Panc1 (cell line): ENCODE data around the gene MYH7. TPM values are rescaled to one million over a fixed set of nuclear protein-coding genes. Genes with fewer than 3 reads are reported as not detected.

ENCODE experiments used
- ATAC-seq: fragments of 200-7000 bp; cut with Tn5 transposase; 2 replicates; pipeline ENCODE4 v1.9.1; 2020; ENCODE audit warnings: mild to moderate bottlenecking, moderate library complexity
- BruUV-seq: library from RNA; stranded (reverse); fragments of 400-500 nt; replicated peaks from 2 replicates; lab custom pipeline; 2021; lab: Mats Ljungman, UMichigan
- CTCF ChIA-PET: fragments of 300-600 bp; sonication (Branson Sonifier 250); formaldehyde crosslinking; loops from one replicate; lab custom pipeline; 2022; ENCODE audit warnings: antibody characterized with exemption; lab: Charles Lee
- POLR2A ChIA-PET: fragments of 300-600 bp; sonication (Branson Sonifier 250); formaldehyde crosslinking; loops from one replicate; lab custom pipeline; 2022; ENCODE audit warnings: antibody characterized with exemption; lab: Charles Lee
- DNase-seq: peaks from one replicate; pipeline ENCODE4 v3.0.0-alpha.2; 2010; ENCODE audit warnings: low read depth, low spot score
- H3K27ac ChIP-seq: 2 replicates; pipeline ENCODE4 v1.5.1; 2011; ENCODE audit warnings: mild to moderate bottlenecking, low read length, inconsistent platforms
- H3K27me3 ChIP-seq: fragments of 200-500 bp; sonication (Bioruptor generic); 2 replicates; pipeline ENCODE4 v1.6.0; 2014; ENCODE audit warnings: low read length, inconsistent platforms; ENCODE audit not compliant: control insufficient read depth, insufficient read depth
- H3K36me3 ChIP-seq: fragments of 200-500 bp; sonication (Bioruptor generic); 2 replicates; pipeline ENCODE4 v1.5.1; 2014; ENCODE audit warnings: inconsistent platforms, mild to moderate bottlenecking, low read length, moderate library complexity; ENCODE audit not compliant: control insufficient read depth, insufficient read depth
- H3K4me1 ChIP-seq: 2 replicates; pipeline ENCODE4 v1.5.1; 2011; ENCODE audit warnings: inconsistent platforms, mild to moderate bottlenecking, low read length, moderate library complexity; ENCODE audit not compliant: control insufficient read depth, insufficient read depth
- H3K4me3 ChIP-seq, 2 experiments: 2 replicates each; pipeline ENCODE4 v1.5.1; 2011 to 2012; ENCODE audit warnings: low read depth in 2 of 2, low read length in 2 of 2, mild to moderate bottlenecking in 2 of 2, inconsistent platforms in 1 of 2, moderate library complexity in 1 of 2
- H3K9me3 ChIP-seq: fragments of 200-500 bp; sonication (Bioruptor generic); 2 replicates; pipeline ENCODE4 v1.5.1; 2014; ENCODE audit warnings: low read depth, mild to moderate bottlenecking, inconsistent platforms, low read length, moderate library complexity; ENCODE audit not compliant: control insufficient read depth, insufficient read depth
- POLR2AphosphoS5 ChIP-seq: IDR thresholded peaks from 2 replicates; pipeline ENCODE4 v1.6.1; 2012; ENCODE audit warnings: mild to moderate bottlenecking, low read depth, low read length, moderate library complexity
- REST ChIP-seq, 2 experiments: IDR thresholded peaks; 2 replicates each; pipeline ENCODE4 v1.6.1; 2011 to 2012; ENCODE audit warnings: low read depth in 2 of 2, control low read depth in 1 of 2, low read length in 1 of 2, mild to moderate bottlenecking in 1 of 2, moderate library complexity in 1 of 2; ENCODE audit not compliant: insufficient read depth in 1 of 2
- SIN3A ChIP-seq: IDR thresholded peaks from 2 replicates; pipeline ENCODE4 v1.6.1; 2012; ENCODE audit warnings: low read depth, mild to moderate bottlenecking, low read length, moderate library complexity, borderline replicate concordance; ENCODE audit not compliant: insufficient read depth
- TCF7L2 ChIP-seq: IDR thresholded peaks from 2 replicates; pipeline ENCODE4 v1.6.1; 2011; ENCODE audit warnings: mild to moderate bottlenecking, low read depth, low read length, inconsistent platforms
- in situ Hi-C: cut with HindIII; loops from 2 replicates; pipeline ENCODE4 v1.10.0; 2016; ENCODE audit warnings: low sequenced_read_pairs, low pct_unique_long_range_greater_than_20kb
- intact Hi-C: fragments of 100-400 bp; cut with micrococcal nuclease; formaldehyde crosslinking; loops from one replicate; pipeline ENCODE4 v1.10.0; 2022; ENCODE audit not compliant: unreplicated experiment
- total RNA-seq: library from RNA; stranded (reverse); gene quantifications from one replicate; pipeline ENCODE4 v1.2.1, GENCODE V29; 2021; ENCODE audit not compliant: unreplicated experiment
- TF ChIP-seq, protein P1 (sequence below): fragments of 450-650 bp; IDR thresholded peaks from 2 replicates; pipeline ENCODE4 v1.5.1; 2017; ENCODE audit warnings: mild to moderate bottlenecking

The MYH7 gene
- total RNA-seq, 1 experiment from 2014 or later: not detected

GRCh38 chr14:23385642-23386265 is 49.7 kb downstream of the MYH7 start:
- TF ChIP-seq, protein P1, sequence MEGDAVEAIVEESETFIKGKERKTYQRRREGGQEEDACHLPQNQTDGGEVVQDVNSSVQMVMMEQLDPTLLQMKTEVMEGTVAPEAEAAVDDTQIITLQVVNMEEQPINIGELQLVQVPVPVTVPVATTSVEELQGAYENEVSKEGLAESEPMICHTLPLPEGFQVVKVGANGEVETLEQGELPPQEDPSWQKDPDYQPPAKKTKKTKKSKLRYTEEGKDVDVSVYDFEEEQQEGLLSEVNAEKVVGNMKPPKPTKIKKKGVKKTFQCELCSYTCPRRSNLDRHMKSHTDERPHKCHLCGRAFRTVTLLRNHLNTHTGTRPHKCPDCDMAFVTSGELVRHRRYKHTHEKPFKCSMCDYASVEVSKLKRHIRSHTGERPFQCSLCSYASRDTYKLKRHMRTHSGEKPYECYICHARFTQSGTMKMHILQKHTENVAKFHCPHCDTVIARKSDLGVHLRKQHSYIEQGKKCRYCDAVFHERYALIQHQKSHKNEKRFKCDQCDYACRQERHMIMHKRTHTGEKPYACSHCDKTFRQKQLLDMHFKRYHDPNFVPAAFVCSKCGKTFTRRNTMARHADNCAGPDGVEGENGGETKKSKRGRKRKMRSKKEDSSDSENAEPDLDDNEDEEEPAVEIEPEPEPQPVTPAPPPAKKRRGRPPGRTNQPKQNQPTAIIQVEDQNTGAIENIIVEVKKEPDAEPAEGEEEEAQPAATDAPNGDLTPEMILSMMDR: no peak
- TF ChIP-seq SIN3A (no peak), TCF7L2 (no peak), POLR2AphosphoS5 (no peak), REST (IDR thresholded peaks at IDR 0.05; ENCODE audit: insufficient read depth in 1 of 2, low read depth in 2 of 2, low read length in 1 of 2) (no peak)
- CTCF ChIA-PET: interaction anchor here (0.6 kb wide), 1 partner anchor 66 kb away, joined by 8 read pairs; no protein-coding TSS in a partner anchor
- Histone ChIP-seq H3K27ac (no peak overlapping the region), H3K4me3 (no peak overlapping the region), H3K9me3 (no peaks in the 10 kb centered on the region), H3K4me1 (no peaks in the 10 kb centered on the region), H3K36me3 (no peaks in the 10 kb centered on the region), H3K27me3 (no peaks in the 10 kb centered on the region)
- BruUV-seq: no TSS peak
- POLR2A ChIA-PET: no interaction called here
- in situ Hi-C loops: no loop called here
- intact Hi-C loops: no loop called here
- ATAC-seq (no peak), DNase-seq (no peak)

DNA sequence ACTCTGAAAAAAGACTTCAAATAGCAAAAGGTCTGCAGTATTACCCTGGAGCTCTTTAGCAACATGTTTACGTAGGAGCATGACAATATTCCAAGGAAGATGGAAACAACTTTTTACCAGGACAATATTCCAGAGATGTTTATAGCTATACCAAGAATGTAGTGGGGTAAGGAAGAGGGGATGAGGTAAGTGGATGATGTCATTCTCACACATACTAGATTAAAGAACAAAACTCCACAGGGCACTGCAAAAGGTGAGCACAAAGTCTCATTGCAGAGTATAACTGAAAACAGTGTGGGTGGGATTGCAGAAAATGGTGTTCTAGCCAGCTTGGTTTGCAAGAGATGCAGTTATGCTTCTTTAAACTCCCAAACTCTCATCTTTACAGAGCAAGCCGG is 50.2 kb downstream of the MYH7 start:
- Histone ChIP-seq H3K27me3 (no peaks in the 10 kb centered on the region), H3K4me1 (no peaks in the 10 kb centered on the region), H3K9me3 (no peaks in the 10 kb centered on the region), H3K36me3 (no peaks in the 10 kb centered on the region), H3K27ac (no peak overlapping the region), H3K4me3 (no peak overlapping the region)
- TF ChIP-seq SIN3A (no peak), POLR2AphosphoS5 (no peak), TCF7L2 (no peak), REST (IDR thresholded peaks at IDR 0.05; ENCODE audit: insufficient read depth in 1 of 2, low read depth in 2 of 2, low read length in 1 of 2) (no peak)
- TF ChIP-seq, protein P1: no peak
- BruUV-seq: no TSS peak
- no peak for ATAC-seq
- no peak for DNase-seq
- POLR2A ChIA-PET: no interaction called here
- intact Hi-C loops (no loop called here), in situ Hi-C loops (no loop called here)
- CTCF ChIA-PET: no interaction called here
